ENCODE data around the gene CTNNBIP1. TPM values are rescaled to one million over a fixed set of nuclear protein-coding genes. Genes with fewer than 3 reads are reported as not detected.

The CTNNBIP1 gene
- total RNA-seq, 1 donor from 2014 or later = 35.0 TPM

GRCh38 chr1:9874959-9875635, 35.0 kb downstream of the CTNNBIP1 start:
- intact Hi-C loops (cut with DNase I) = no loop called here

GRCh38 chr1:9874412-9874811, 35.7 kb downstream of the CTNNBIP1 start:
- no peak for TF ChIP-seq CTCF (IDR thresholded peaks at IDR 0.05)
- no peak for ATAC-seq
- no peak overlapping the region for H3K4me3 ChIP-seq
- H3K27me3 ChIP-seq (ENCODE audit: low read depth) = no peaks in the 10 kb centered on the region
- no peak overlapping the region for H3K27ac ChIP-seq
- no peaks in the 10 kb centered on the region for H3K9me3 ChIP-seq
- peaks cover 12% of the 10 kb centered on the region for H3K4me1 ChIP-seq
- no peak for DNase-seq
- intact Hi-C loops (cut with DNase I) = no loop called here
- H3K36me3 ChIP-seq = peaks cover 26% of the 10 kb centered on the region

More at GRCh38 chr1:9874959-9875635, 35.0 kb downstream of the CTNNBIP1 start:
- H3K27me3 ChIP-seq (ENCODE audit: low read depth) = no peaks in the 10 kb centered on the region
- no peaks in the 10 kb centered on the region for H3K9me3 ChIP-seq
- no peak overlapping the region for H3K4me3 ChIP-seq
- DNase-seq (peak; percentile 73), ATAC-seq (peak; percentile 86 to 88)
- H3K36me3 ChIP-seq = peaks cover 19% of the 10 kb centered on the region
- peaks cover 12% of the 10 kb centered on the region for H3K4me1 ChIP-seq
- no peak overlapping the region for H3K27ac ChIP-seq
- TF ChIP-seq CTCF (IDR thresholded peaks at IDR 0.05) = peak; percentile 94

- no peak for TF ChIP-seq CTCF (IDR thresholded peaks at IDR 0.05)
- H3K36me3 ChIP-seq = peaks cover 30% of the 10 kb centered on the region
- H3K4me3 ChIP-seq = no peak overlapping the region
- ATAC-seq (no peak), DNase-seq (no peak)
- H3K27me3 ChIP-seq (ENCODE audit: low read depth) = no peaks in the 10 kb centered on the region
- no peaks in the 10 kb centered on the region for H3K9me3 ChIP-seq
- H3K27ac ChIP-seq = no peak overlapping the region
- intact Hi-C loops (cut with DNase I) = no loop called here
- H3K4me1 ChIP-seq = peaks cover 12% of the 10 kb centered on the region
These were observed 36.1 kb downstream of the CTNNBIP1 start for GRCh38 chr1:9873992-9874391.

- Histone ChIP-seq H3K27me3 (ENCODE audit: low read depth) (no peaks in the 10 kb centered on the region), H3K4me3 (no peak overlapping the region), H3K4me1 (peaks cover 12% of the 10 kb centered on the region), H3K9me3 (no peaks in the 10 kb centered on the region), H3K27ac (no peak overlapping the region), H3K36me3 (peaks cover 34% of the 10 kb centered on the region)
- ATAC-seq = no peak
- no peak for TF ChIP-seq CTCF (IDR thresholded peaks at IDR 0.05)
- DNase-seq = no peak
- intact Hi-C loops (cut with DNase I) = no loop called here
These were observed 36.7 kb downstream of the CTNNBIP1 start for GRCh38 chr1:9873385-9873784.

- ATAC-seq = no peak
- no peak for TF ChIP-seq CTCF (IDR thresholded peaks at IDR 0.05)
- intact Hi-C loops (cut with DNase I) = no loop called here
- peaks cover 41% of the 10 kb centered on the region for H3K36me3 ChIP-seq
- peaks cover 12% of the 10 kb centered on the region for H3K4me1 ChIP-seq
- DNase-seq = no peak
- no peaks in the 10 kb centered on the region for H3K27me3 ChIP-seq (ENCODE audit: low read depth)
- no peak overlapping the region for H3K27ac ChIP-seq
- no peak overlapping the region for H3K4me3 ChIP-seq
- no peaks in the 10 kb centered on the region for H3K9me3 ChIP-seq
These were observed 37.5 kb downstream of the CTNNBIP1 start for GRCh38 chr1:9872430-9873165.
